Esophagus muscularis mucosa (tissue), 4 donors: ENCODE data around the gene PPFIA4. TPM values are rescaled to one million over a fixed set of nuclear protein-coding genes. Genes with fewer than 3 reads are reported as not detected.

Experiments used
- DNase-seq: peaks from one replicate; pipeline ENCODE4 v3.0.0-alpha.2; 2017; ENCODE audit errors: extremely low spot score
- H3K27ac ChIP-seq, 4 donors: fragments of 200-600 bp; sonication (generic); replicated peaks in 1 of 4; 1 replicate in 3 of 4; 2 replicates in 1 of 4; pipeline ENCODE4 v1.5.1; 2016 to 2019; ENCODE audit warnings: mild to moderate bottlenecking in 1 of 4
- H3K27me3 ChIP-seq, 4 donors: fragments of 200-600 bp; sonication (generic); one replicate each; pipeline versions ENCODE4 v1.5.1 to v1.6.0; 2016 to 2019
- H3K36me3 ChIP-seq, 4 donors: fragments of 200-600 bp; sonication (generic); one replicate each; pipeline ENCODE4 v1.5.1; 2016 to 2019
- H3K4me1 ChIP-seq, 4 donors: fragments of 200-600 bp; sonication (generic); one replicate each; pipeline ENCODE4 v1.5.1; 2016 to 2019
- H3K4me3 ChIP-seq, 4 donors: fragments of 200-600 bp; sonication (generic); 1 replicate in 2 of 4; 2 replicates in 2 of 4; pipeline ENCODE4 v1.5.1; 2016 to 2019; ENCODE audit warnings: mild to moderate bottlenecking in 4 of 4, moderate library complexity in 1 of 4
- H3K9me3 ChIP-seq, 4 donors: fragments of 200-600 bp; sonication (generic); 1 replicate in 3 of 4; 2 replicates in 1 of 4; pipeline ENCODE4 v1.5.1; 2016 to 2019
- EP300 ChIP-seq: sonication (generic); formaldehyde crosslinking; IDR thresholded peaks from one replicate; pipeline ENCODE4 v1.6.1; 2017; ENCODE audit warnings: antibody characterized with exemption
- POLR2A ChIP-seq: fragments of 450-650 bp; IDR thresholded peaks from one replicate; pipeline ENCODE4 v1.6.1; 2017; ENCODE audit warnings: antibody characterized with exemption, moderate library complexity, mild to moderate bottlenecking, low read depth
- POLR2AphosphoS5 ChIP-seq, 2 donors: sonication (generic); formaldehyde crosslinking; IDR thresholded peaks; one replicate each; pipeline ENCODE4 v1.6.1; 2017; ENCODE audit warnings: antibody characterized with exemption in 2 of 2
- WGBS: methylation state at CpG from one replicate; pipeline ENCODE4 v1.1.5; 2018; 5-methylcytosine and 5-hydroxymethylcytosine counted together
- intact Hi-C: fragments of 100-400 bp; cut with DNase I; formaldehyde crosslinking; loops from one replicate; pipeline ENCODE4 v1.15.1; 2023
- total RNA-seq, 4 donors: library from RNA; depleted of rRNA; stranded (reverse); fragments of >200 nt; gene quantifications; one replicate each; pipeline versions ENCODE4 v1.1.0 to v1.2.1, GENCODE V29; 2016
- TF ChIP-seq, protein P1 (sequence below), 3 experiments: fragments of 200-600 bp in 2 of 3; fragments of 450-650 bp in 1 of 3; sonication (generic) in 2 of 3; IDR thresholded peaks; one replicate each; pipeline ENCODE4 v1.5.1; 2017 to 2019; ENCODE audit warnings: antibody characterized with exemption in 3 of 3, mild to moderate bottlenecking in 2 of 3, moderate library complexity in 1 of 3

Gene PPFIA4
- total RNA-seq, 4 donors from 2014 or later = 0.42 to 1.6 (median 1.1) TPM

DNA sequence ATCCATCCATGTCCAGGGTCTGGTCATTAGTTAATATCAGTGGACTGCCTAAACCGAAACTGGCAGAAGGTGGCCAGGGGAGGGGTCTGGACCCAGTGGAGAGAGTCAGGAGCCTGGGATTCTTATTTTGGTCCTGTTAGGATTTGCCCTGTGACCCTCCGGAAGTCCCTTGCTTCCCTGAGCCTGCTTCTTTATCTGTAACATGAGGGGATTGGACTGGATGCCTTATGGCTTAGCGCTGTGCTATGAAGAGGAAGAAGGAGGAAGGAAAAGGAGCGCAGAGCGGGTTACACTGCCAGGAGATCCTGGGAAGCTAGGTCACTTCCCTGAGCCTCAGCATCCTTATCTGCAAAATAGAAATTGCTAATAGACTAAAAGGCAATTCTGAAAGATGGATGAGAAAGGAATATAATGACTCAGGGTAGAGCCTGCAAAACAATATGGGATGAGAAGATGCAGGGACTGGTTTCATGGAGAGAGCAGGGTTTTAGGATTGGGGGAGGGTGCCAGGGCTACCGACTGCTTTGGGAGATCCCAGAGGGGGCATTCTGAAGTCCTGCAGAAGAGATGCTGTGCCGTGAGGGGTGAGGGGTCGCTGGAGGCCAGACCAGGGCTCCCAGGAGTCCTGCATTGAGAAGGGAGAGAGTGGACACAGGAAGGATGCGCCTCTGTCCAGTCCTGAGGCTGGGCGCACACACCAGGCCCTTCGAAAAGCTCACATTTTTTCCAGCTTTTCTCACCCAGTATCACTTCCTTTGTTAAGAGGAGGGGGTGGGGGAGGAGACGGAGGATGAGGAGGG, 100.8 kb downstream of the PPFIA4 start:
- 30% methylated on average over 11 of the region's 12 CpGs for WGBS
- Histone ChIP-seq H3K4me1 (peaks cover 37 to 45% (median 43%) of the 10 kb centered on the region in 4 donors), H3K9me3 (no peaks in the 10 kb centered on the region), H3K36me3 (no peaks in the 10 kb centered on the region), H3K27me3 (peaks cover 0 to 55% (median 7%) of the 10 kb centered on the region in 4 donors), H3K27ac (no peak overlapping the region), H3K4me3 (peak overlapping the region; percentile 47 to 64 (median 50))
- TF ChIP-seq EP300 = no peak
- TF ChIP-seq, protein P1, sequence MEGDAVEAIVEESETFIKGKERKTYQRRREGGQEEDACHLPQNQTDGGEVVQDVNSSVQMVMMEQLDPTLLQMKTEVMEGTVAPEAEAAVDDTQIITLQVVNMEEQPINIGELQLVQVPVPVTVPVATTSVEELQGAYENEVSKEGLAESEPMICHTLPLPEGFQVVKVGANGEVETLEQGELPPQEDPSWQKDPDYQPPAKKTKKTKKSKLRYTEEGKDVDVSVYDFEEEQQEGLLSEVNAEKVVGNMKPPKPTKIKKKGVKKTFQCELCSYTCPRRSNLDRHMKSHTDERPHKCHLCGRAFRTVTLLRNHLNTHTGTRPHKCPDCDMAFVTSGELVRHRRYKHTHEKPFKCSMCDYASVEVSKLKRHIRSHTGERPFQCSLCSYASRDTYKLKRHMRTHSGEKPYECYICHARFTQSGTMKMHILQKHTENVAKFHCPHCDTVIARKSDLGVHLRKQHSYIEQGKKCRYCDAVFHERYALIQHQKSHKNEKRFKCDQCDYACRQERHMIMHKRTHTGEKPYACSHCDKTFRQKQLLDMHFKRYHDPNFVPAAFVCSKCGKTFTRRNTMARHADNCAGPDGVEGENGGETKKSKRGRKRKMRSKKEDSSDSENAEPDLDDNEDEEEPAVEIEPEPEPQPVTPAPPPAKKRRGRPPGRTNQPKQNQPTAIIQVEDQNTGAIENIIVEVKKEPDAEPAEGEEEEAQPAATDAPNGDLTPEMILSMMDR (IDR thresholded peaks at IDR 0.05) = no peak
- TF ChIP-seq POLR2AphosphoS5 (IDR thresholded peaks at IDR 0.05) = no peak
- no peak for TF ChIP-seq POLR2A
- DNase-seq = no peak
- intact Hi-C loops = loop anchor here (5.0 kb wide), 1 partner anchor 90 kb away; no protein-coding TSS in a partner anchor

DNA sequence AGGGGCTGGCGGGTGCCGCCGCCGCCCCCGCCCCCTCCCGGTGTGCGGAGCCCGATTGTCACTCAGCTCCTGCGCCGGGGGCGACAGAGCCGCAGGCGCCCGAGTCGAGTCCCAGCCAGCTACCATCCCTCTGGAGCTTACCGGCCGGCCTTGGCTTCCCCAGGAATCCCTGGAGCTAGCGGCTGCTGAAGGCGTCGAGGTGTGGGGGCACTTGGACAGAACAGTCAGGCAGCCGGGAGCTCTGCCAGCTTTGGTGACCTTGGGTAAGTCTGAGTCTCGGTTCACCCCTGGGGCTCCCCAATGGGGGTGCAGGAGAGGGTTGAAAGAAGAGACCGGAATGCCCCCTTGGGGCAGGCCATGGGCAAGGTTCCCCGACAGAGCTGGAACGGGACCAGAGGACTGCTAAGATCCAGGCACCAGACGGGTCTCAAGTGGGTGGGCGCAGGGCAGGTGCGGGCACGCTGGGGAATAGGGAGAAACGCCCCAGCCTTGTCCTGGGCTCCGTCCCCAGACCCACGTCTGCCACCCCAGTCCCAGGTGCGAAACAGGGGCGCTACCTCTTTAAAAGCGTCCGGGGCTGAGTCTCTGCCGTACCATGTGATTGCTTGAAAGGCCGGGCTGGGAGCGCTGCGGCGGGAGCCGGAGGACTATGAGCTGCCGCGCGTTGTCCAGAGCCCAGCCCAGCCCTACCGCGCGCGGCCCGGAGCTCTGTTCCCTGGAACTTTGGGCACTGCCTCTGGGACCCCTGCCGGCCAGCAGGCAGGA, 101.6 kb downstream of the PPFIA4 start, which contains the start of gene ADORA1:
TSS of gene ADORA1 (plus strand) at position 61 of the 765 bp plus-strand sequence. CDS start 1,116 bp downstream, outside the sequence.
- H3K4me3 ChIP-seq = peak within 1 kb of the TSS; percentile 47 to 64 (median 50)

DNA sequence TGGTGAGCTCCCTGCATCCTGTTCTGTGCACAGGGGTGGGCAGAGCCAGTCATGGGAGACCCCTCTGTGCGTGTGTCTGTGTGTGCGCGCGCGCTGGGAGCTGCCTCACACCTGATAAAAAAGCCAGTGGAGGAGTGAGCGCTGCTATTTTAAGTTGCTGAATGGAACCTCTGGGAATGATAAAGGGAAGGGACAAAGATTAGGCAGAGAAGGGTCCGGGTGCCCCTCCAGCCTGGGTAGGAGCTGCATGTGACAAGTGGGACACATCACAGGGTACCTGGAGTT, 102.1 kb downstream of the PPFIA4 start:
- WGBS = 23% methylated on average over 6 of the region's 7 CpGs
- Histone ChIP-seq H3K4me3 (peak overlapping the region; percentile 47 to 64 (median 50)), H3K9me3 (no peaks in the 10 kb centered on the region), H3K4me1 (peaks cover 37 to 45% (median 43%) of the 10 kb centered on the region in 4 donors), H3K27me3 (peaks cover 0 to 42% (median 6%) of the 10 kb centered on the region in 4 donors), H3K36me3 (no peaks in the 10 kb centered on the region), H3K27ac (peak overlapping the region in 3 of 4 donors; percentile 31 to 52 (median 36))
- DNase-seq = no peak
- TF ChIP-seq POLR2AphosphoS5 (IDR thresholded peaks at IDR 0.05) (no peak), EP300 (no peak), POLR2A (no peak)
- TF ChIP-seq, protein P1 (IDR thresholded peaks at IDR 0.05) = no peak
- intact Hi-C loops = loop anchor here (5.0 kb wide), 1 partner anchor 91 kb away; no protein-coding TSS in a partner anchor

More for the DNA sequence above, 101.6 kb downstream of the PPFIA4 start, which contains the start of gene ADORA1:
- TF ChIP-seq EP300 = no peak
- TF ChIP-seq, protein P1 (IDR thresholded peaks at IDR 0.05) = peak in 1 of 3 experiments; percentile 6
- no peak for TF ChIP-seq POLR2A
- TF ChIP-seq POLR2AphosphoS5 (IDR thresholded peaks at IDR 0.05) = peak in 1 of 2 donors; percentile 15
- no peak for DNase-seq
- Histone ChIP-seq H3K9me3 (no peaks in the 10 kb centered on the region), H3K4me1 (peaks cover 37 to 45% (median 43%) of the 10 kb centered on the region in 4 donors), H3K27ac (peak within 1 kb of the TSS in 3 of 4 donors; percentile 31 to 52 (median 36)), H3K36me3 (no peaks in the 10 kb centered on the region), H3K27me3 (peaks cover 0 to 47% (median 7%) of the 10 kb centered on the region in 4 donors)
- intact Hi-C loops = loop anchor here (5.0 kb wide), 1 partner anchor 91 kb away; no protein-coding TSS in a partner anchor
- WGBS = 3% methylated on average over 7 of the region's 51 CpGs

Other genes with a start within 250 kb of the PPFIA4 start
- gene KDM5B, start 218.1 kb upstream of the PPFIA4 start, total RNA-seq = 10 to 100 TPM; 21.4 to 34.9 (median 31.8) TPM
- gene PCAT6, start 215.5 kb upstream of the PPFIA4 start, total RNA-seq = not detected
- gene RABIF, start 137.3 kb upstream of the PPFIA4 start, total RNA-seq = 1 to 10 TPM; 4.5 to 8.3 (median 6.9) TPM
- 10 to 100 TPM; 16.7 to 22.4 (median 19.3) TPM for gene KLHL12, start 99.3 kb upstream of the PPFIA4 start, total RNA-seq
- gene ADIPOR1, start 68.2 kb upstream of the PPFIA4 start, total RNA-seq = 10 to 100 TPM; 53.6 to 93.4 (median 70.0) TPM
- 10 to 100 TPM; 28.2 to 51.2 (median 48.5) TPM for gene CYB5R1, start 59.2 kb upstream of the PPFIA4 start, total RNA-seq
- 10 to 100 TPM; 69.0 to 93.9 (median 87.6) TPM for gene TMEM183A, start 19.1 kb upstream of the PPFIA4 start, total RNA-seq
- gene MYOG, start 59.5 kb downstream of the PPFIA4 start, total RNA-seq = not detected
- gene ADORA1, start 101.2 kb downstream of the PPFIA4 start, total RNA-seq = 1 to 10 TPM in 2 of 4 donors, under 1 TPM in 2; 0.34 to 1.7 (median 0.80) TPM
- not detected for gene MYBPH, start 149.3 kb downstream of the PPFIA4 start, total RNA-seq
- gene CHI3L1, start 160.2 kb downstream of the PPFIA4 start, total RNA-seq = 1 to 10 TPM in 3 of 4 donors, not detected in 1; 1.3 to 2.1 (median 1.7) TPM
- gene CHIT1, start 203.2 kb downstream of the PPFIA4 start, total RNA-seq = under 1 TPM in 3 of 4 donors, not detected in 1; 0.11 to 0.26 (median 0.17) TPM